H1 (cell line): ENCODE data around the gene ZDHHC19.

ENCODE experiments used
- CEBPB ChIP-seq: IDR thresholded peaks from 2 replicates; pipeline ENCODE4 v1.6.1; 2012; ENCODE audit warnings: low read depth, low read length
- POLR2A ChIP-seq, 2 experiments: IDR thresholded peaks; 1 replicate in 1 of 2; 2 replicates in 1 of 2; pipeline ENCODE4 v1.6.1; 2011; ENCODE audit warnings: low read depth in 2 of 2, low read length in 2 of 2, mild to moderate bottlenecking in 2 of 2; ENCODE audit errors: control extremely low read depth in 1 of 2
- SRF ChIP-seq: IDR thresholded peaks from 2 replicates; pipeline ENCODE4 v1.6.1; 2011; ENCODE audit warnings: mild to moderate bottlenecking, low read depth, low read length, moderate library complexity
- TF ChIP-seq, protein P1 (sequence below), 3 experiments: IDR thresholded peaks; 1 replicate in 2 of 3; 2 replicates in 1 of 3; pipeline versions ENCODE4 v1.5.1 to v1.6.1; 2011; ENCODE audit warnings: low read length in 3 of 3, mild to moderate bottlenecking in 3 of 3, inconsistent platforms in 2 of 3, low read depth in 1 of 3, moderate library complexity in 1 of 3; ENCODE audit not compliant: insufficient read depth in 1 of 3; ENCODE audit errors: control extremely low read depth in 1 of 3

DNA sequence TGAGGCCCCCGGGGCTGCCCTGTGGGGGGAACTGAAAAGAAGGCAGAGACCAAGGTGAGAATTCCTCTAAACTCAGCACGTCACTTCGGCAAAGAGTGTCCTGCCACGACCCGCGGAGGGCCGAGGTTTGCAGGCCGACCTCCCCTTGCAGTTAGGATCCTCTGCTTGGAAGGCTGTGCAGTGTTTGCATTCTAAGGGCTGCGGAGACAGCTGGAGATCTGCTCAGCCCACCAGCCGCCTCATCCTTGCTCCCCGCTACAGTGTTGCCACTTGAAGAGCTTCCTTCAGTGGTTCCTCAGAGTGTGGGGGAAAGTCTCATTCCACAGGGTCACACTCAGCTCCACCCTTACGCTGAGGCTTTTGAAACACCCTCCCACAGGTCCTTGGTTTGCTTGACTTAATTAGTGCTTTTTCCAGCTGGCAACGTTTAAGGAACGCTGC, 15.9 kb upstream of the ZDHHC19 start:
- TF ChIP-seq SRF (no peak), CEBPB (no peak), POLR2A (IDR thresholded peaks at IDR 0.05; ENCODE audit: control extremely low read depth in 1 of 2, low read depth in 2 of 2, low read length in 2 of 2) (no peak)
- TF ChIP-seq, protein P1, sequence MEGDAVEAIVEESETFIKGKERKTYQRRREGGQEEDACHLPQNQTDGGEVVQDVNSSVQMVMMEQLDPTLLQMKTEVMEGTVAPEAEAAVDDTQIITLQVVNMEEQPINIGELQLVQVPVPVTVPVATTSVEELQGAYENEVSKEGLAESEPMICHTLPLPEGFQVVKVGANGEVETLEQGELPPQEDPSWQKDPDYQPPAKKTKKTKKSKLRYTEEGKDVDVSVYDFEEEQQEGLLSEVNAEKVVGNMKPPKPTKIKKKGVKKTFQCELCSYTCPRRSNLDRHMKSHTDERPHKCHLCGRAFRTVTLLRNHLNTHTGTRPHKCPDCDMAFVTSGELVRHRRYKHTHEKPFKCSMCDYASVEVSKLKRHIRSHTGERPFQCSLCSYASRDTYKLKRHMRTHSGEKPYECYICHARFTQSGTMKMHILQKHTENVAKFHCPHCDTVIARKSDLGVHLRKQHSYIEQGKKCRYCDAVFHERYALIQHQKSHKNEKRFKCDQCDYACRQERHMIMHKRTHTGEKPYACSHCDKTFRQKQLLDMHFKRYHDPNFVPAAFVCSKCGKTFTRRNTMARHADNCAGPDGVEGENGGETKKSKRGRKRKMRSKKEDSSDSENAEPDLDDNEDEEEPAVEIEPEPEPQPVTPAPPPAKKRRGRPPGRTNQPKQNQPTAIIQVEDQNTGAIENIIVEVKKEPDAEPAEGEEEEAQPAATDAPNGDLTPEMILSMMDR (IDR thresholded peaks at IDR 0.05; ENCODE audit: control extremely low read depth in 1 of 3, insufficient read depth in 1 of 3, low read depth in 1 of 3, low read length in 3 of 3), result no peak
